SK-N-MC (cell line): ENCODE data around the gene IFIT1B.

Experiments used
- EZH2 ChIP-seq: fragments of 200-600 bp; sonication (generic); IDR thresholded peaks from one replicate; pipeline ENCODE4 v1.6.1; 2017; ENCODE audit warnings: antibody characterized with exemption
- FOXP2 ChIP-seq: optimal IDR thresholded peaks from 2 replicates; pipeline ENCODE3; 2011; ENCODE audit warnings: mild to moderate bottlenecking, moderate library complexity; ENCODE audit not compliant: insufficient read depth; ENCODE audit errors: extremely low read length, control extremely low read depth
- POLR2AphosphoS5 ChIP-seq: IDR thresholded peaks from 2 replicates; pipeline ENCODE4 v1.6.1; 2012; ENCODE audit warnings: mild to moderate bottlenecking, low read depth, low read length, borderline replicate concordance

- TF ChIP-seq POLR2AphosphoS5 (no peak), EZH2 (no peak), FOXP2 (no peak)
Observed at GRCh38 chr10:89341649-89342048, 36.2 kb upstream of the IFIT1B start.
